GM12878 (cell line): ENCODE data around the gene FAF1. TPM values are rescaled to one million over a fixed set of nuclear protein-coding genes. Genes with fewer than 3 reads are reported as not detected.

Experiments
- ATAC-seq: fragments of 200-7000 bp; cut with Tn5 transposase; 3 replicates; pipeline ENCODE4 v1.9.1; 2020; ENCODE audit warnings: mild to moderate bottlenecking, moderate library complexity
- BruUV-seq: library from RNA; stranded (reverse); fragments of 400-500 nt; replicated peaks from 2 replicates; lab custom pipeline; 2021; lab: Mats Ljungman, UMichigan
- CTCF ChIA-PET: fragments of 300-600 bp; sonication (Branson Sonifier 250); formaldehyde crosslinking; extraction: SDS; loops from one replicate; lab custom pipeline; 2021; ENCODE audit warnings: inconsistent platforms; lab: Yijun Ruan, JAX
- POLR2A ChIA-PET: fragments of 350-600 bp; formaldehyde crosslinking; extraction: SDS; loops from one replicate; lab custom pipeline; 2021; ENCODE audit warnings: inconsistent platforms; lab: Charles Lee
- RAD21 ChIA-PET: fragments of 300-600 bp; sonication (Branson Sonifier 250); formaldehyde crosslinking; loops from one replicate; lab custom pipeline; 2023; ENCODE audit warnings: antibody characterized with exemption; ENCODE audit not compliant: unreplicated experiment; lab: Charles Lee
- SMC1A ChIA-PET: fragments of 300-600 bp; sonication (Branson Sonifier 250); formaldehyde crosslinking; loops from one replicate; lab custom pipeline; 2023; ENCODE audit not compliant: unreplicated experiment, uncharacterized antibody; lab: Charles Lee
- DNase-seq: peaks from one replicate; pipeline ENCODE4 v3.0.0-alpha.2; 2011; ENCODE audit warnings: low read depth, low spot score
- FAIRE-seq: peaks from 3 replicates; lab custom pipeline; 2011; peaks lifted over from hg19 to GRCh38; lab: Jason Lieb, UNC
- H2AFZ ChIP-seq: 2 replicates; pipeline ENCODE4 v1.6.0; 2011; ENCODE audit warnings: low read depth, low read length, control low read depth; ENCODE audit not compliant: control insufficient read depth
- H3K27ac ChIP-seq: 2 replicates; pipeline ENCODE4 v1.5.1; 2011; ENCODE audit warnings: control low read depth; ENCODE audit not compliant: control insufficient read depth, insufficient read depth
- H3K27me3 ChIP-seq, 2 experiments: replicated peaks in 1 of 2; 2 replicates each; pipeline versions ENCODE4 v1.6.0 to v1.6.1; 2011; ENCODE audit warnings: low read length in 1 of 2; ENCODE audit not compliant: control insufficient read depth in 2 of 2, insufficient read depth in 2 of 2
- H3K36me3 ChIP-seq, 2 experiments: 2 replicates each; pipeline ENCODE4 v1.5.1; 2011; ENCODE audit warnings: low read length in 1 of 2; ENCODE audit not compliant: control insufficient read depth in 2 of 2, insufficient read depth in 2 of 2
- H3K4me1 ChIP-seq: 2 replicates; pipeline ENCODE4 v1.6.1; 2011; ENCODE audit warnings: mild to moderate bottlenecking, low read length, moderate library complexity, mixed read lengths; ENCODE audit not compliant: control insufficient read depth, insufficient read depth
- H3K4me2 ChIP-seq: 2 replicates; pipeline ENCODE4 v1.6.0; 2011; ENCODE audit warnings: control low read depth; ENCODE audit not compliant: control insufficient read depth, insufficient read depth
- H3K4me3 ChIP-seq: fragments of 200-600 bp; sonication (generic); 2 replicates; pipeline ENCODE4 v1.5.1; 2016
- H3K79me2 ChIP-seq: 2 replicates; pipeline ENCODE4 v1.6.0; 2011; ENCODE audit warnings: low read length; ENCODE audit not compliant: control insufficient read depth, insufficient read depth
- H3K9ac ChIP-seq: 2 replicates; pipeline ENCODE4 v1.8.0; 2011; ENCODE audit warnings: low read length, control low read depth, mixed read lengths; ENCODE audit not compliant: control insufficient read depth, insufficient read depth
- H3K9me3 ChIP-seq: replicated peaks from 3 replicates; pipeline ENCODE4 v1.5.1; 2011; ENCODE audit warnings: mild to moderate bottlenecking, low read length; ENCODE audit not compliant: control insufficient read depth, insufficient read depth
- H4K20me1 ChIP-seq: 2 replicates; pipeline ENCODE4 v1.6.0; 2011; ENCODE audit not compliant: control insufficient read depth, insufficient read depth
- BMI1 ChIP-seq: fragments of 450-650 bp; IDR thresholded peaks from 2 replicates; pipeline ENCODE4 v1.6.1; 2016; ENCODE audit warnings: mild to moderate bottlenecking, moderate library complexity, borderline replicate concordance
- ELK1 ChIP-seq: IDR thresholded peaks from 2 replicates; pipeline ENCODE4 v1.6.1; 2012; ENCODE audit warnings: low read depth, low read length, improper control_type of control experiment
- KAT2A ChIP-seq: conservative IDR thresholded peaks from 2 replicates; pipeline ENCODE4 v1.6.1; 2011; ENCODE audit warnings: low read depth, low read length; ENCODE audit not compliant: control insufficient read depth
- MTA2 ChIP-seq: fragments of 450-650 bp; IDR thresholded peaks from 2 replicates; pipeline ENCODE4 v1.6.1; 2016; ENCODE audit warnings: low read depth, mild to moderate bottlenecking, moderate library complexity
- NFIC ChIP-seq: IDR thresholded peaks from 2 replicates; pipeline ENCODE4 v1.6.1; 2012; ENCODE audit warnings: low read depth, mild to moderate bottlenecking, inconsistent platforms, low read length, moderate library complexity
- PAX8 ChIP-seq: fragments of 450-650 bp; IDR thresholded peaks from 2 replicates; pipeline ENCODE4 v1.6.1; 2017; ENCODE audit warnings: mild to moderate bottlenecking, moderate library complexity
- RB1 ChIP-seq: fragments of 450-650 bp; formaldehyde crosslinking; IDR thresholded peaks from 2 replicates; pipeline ENCODE4 v1.6.1; 2017; ENCODE audit warnings: mild to moderate bottlenecking, borderline replicate concordance
- RCOR1 ChIP-seq: conservative IDR thresholded peaks from 2 replicates; pipeline ENCODE4 v1.6.1; 2012; ENCODE audit warnings: low read depth, low read length, improper control_type of control experiment
- SIX5 ChIP-seq: IDR thresholded peaks from 2 replicates; pipeline ENCODE4 v1.6.1; 2011; ENCODE audit warnings: mild to moderate bottlenecking, low read depth, low read length, moderate library complexity; ENCODE audit not compliant: severe bottlenecking
- SKIL ChIP-seq: fragments of 450-650 bp; IDR thresholded peaks from 2 replicates; pipeline ENCODE4 v1.6.1; 2017; ENCODE audit warnings: mild to moderate bottlenecking, low read depth, inconsistent platforms; ENCODE audit not compliant: poor library complexity, severe bottlenecking
- SUPT20H ChIP-seq: IDR thresholded peaks from 2 replicates; pipeline ENCODE4 v1.6.1; 2011; ENCODE audit warnings: low read depth, mild to moderate bottlenecking, low read length, moderate library complexity, borderline replicate concordance; ENCODE audit not compliant: control insufficient read depth
- TCF12 ChIP-seq: IDR thresholded peaks from 2 replicates; pipeline ENCODE4 v1.6.1; 2011; ENCODE audit warnings: low read depth, mild to moderate bottlenecking, low read length
- USF1 ChIP-seq: IDR thresholded peaks from 2 replicates; pipeline ENCODE4 v1.6.1; 2011; ENCODE audit warnings: borderline replicate concordance, low read depth, mild to moderate bottlenecking, moderate library complexity, mixed read lengths, low read length; ENCODE audit not compliant: insufficient read depth; ENCODE audit errors: extremely low read length
- YY1 ChIP-seq: IDR thresholded peaks from 2 replicates; pipeline ENCODE4 v1.6.1; 2011; ENCODE audit warnings: low read depth, mild to moderate bottlenecking, low read length
- WGBS: methylation state at CpG from one replicate; pipeline ENCODE4 v1.1.6; 2016; ENCODE audit warnings: low lambda C conversion rate; ENCODE audit not compliant: insufficient replicate concordance, insufficient coverage; ENCODE audit errors: missing lambda C conversion rate; 5-methylcytosine and 5-hydroxymethylcytosine counted together
- in situ Hi-C: fragments of 300-500 bp; cut with MboI; formaldehyde crosslinking; loops from 9 replicates; pipeline ENCODE4 v1.14.3; 2018; ENCODE audit warnings: mixed read lengths
- intact Hi-C: fragments of 100-400 bp; cut with micrococcal nuclease; formaldehyde crosslinking; loops from one replicate; pipeline ENCODE4 v1.14.2; 2022; ENCODE audit not compliant: unreplicated experiment
- polyA plus RNA-seq, 11 experiments: library from polyadenylated mRNA; depleted of rRNA in 4 of 11; unstranded in 6 of 11; stranded (reverse) in 5 of 11; fragments of >200 nt; fragmentation: Nextera tagmentation in 4 of 11; fragmentation: Illumina TruSeq in 1 of 11; extraction: Ambion mirVana in 4 of 11; extraction: Trizol in 1 of 11; gene quantifications; 1 replicate in 1 of 11; 2 replicates in 10 of 11; pipeline versions ENCODE4 v1.2.1 to v1.2.3, GENCODE V29; 2011 to 2016; ENCODE audit warnings: inconsistent platforms in 2 of 11, missing spikeins in 2 of 11, low read depth in 1 of 11
- total RNA-seq, 4 experiments: library from RNA; depleted of rRNA in 3 of 4; stranded (reverse); fragments of >200 nt in 3 of 4; fragmentation: Illumina TruSeq in 1 of 4; extraction: Trizol in 1 of 4; gene quantifications; 2 replicates each; pipeline versions ENCODE4 v1.2.1 to v1.2.3, GENCODE V29; 2013 to 2021

The FAF1 gene
- total and polyA plus RNA-seq, 10 of the 15 experiments (the other 5 are each of a cell fraction or from before 2014, with no cell fraction given), result 8.6 to 54.5 (median 23.7) TPM

DNA sequence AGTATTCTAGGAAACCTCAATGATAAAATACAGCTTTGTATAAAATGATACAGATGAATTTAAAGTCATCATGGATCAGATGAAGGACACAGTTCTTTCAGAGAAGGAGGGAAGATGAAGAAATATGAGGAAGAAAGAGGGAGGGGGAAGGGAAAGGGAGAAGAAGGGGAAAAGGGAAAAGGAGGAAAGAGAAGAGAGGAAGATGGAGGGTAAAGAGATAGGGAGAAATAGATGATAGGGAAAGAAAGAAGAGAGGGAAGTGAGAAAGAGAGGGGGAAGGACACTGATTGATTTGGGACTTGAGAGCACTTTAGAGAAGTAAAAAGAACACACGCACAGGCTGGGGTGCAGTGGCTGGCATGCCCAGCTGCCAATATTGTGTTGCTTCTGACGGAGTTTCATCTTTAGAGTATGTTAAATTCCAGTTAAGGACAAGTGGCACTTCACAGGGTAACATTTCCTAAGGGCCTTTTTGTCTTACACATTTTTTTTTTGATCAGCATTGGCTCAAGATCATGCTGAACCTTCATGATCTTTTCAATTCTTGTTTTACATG, 300.9 kb downstream of the FAF1 start:
- no TSS peak for BruUV-seq
- Histone ChIP-seq H3K9ac (no peak overlapping the region), H3K4me1 (no peaks in the 10 kb centered on the region), H3K9me3 (no peaks in the 10 kb centered on the region), H3K27ac (no peak overlapping the region), H3K27me3 (no peaks in the 10 kb centered on the region), H3K4me3 (no peak overlapping the region), H3K4me2 (no peak overlapping the region), H2AFZ (no peak overlapping the region), H4K20me1 (no peaks in the 10 kb centered on the region), H3K79me2 (no peaks in the 10 kb centered on the region), H3K36me3 (peaks cover 0 to 2% of the 10 kb centered on the region in 2 experiments; a peak in 2 of 4 replicates)
- POLR2A ChIA-PET, result no interaction called here
- intact Hi-C loops (no loop called here), in situ Hi-C loops (no loop called here)
- RAD21 ChIA-PET, result no interaction called here
- CTCF ChIA-PET, result interaction anchor here (0.6 kb wide), 1 partner anchor 36 kb away, joined by 3 read pairs; no protein-coding TSS in a partner anchor
- FAIRE-seq (no peak), ATAC-seq (no peak), DNase-seq (no peak)
- SMC1A ChIA-PET, result no interaction called here
- WGBS, result 88% methylated on average over 2 of the region's 2 CpGs
- TF ChIP-seq SKIL (no peak), KAT2A (no peak), SIX5 (no peak), RCOR1 (no peak), RB1 (no peak), PAX8 (no peak), MTA2 (no peak), YY1 (no peak), USF1 (no peak), TCF12 (no peak), BMI1 (no peak), NFIC (no peak), SUPT20H (no peak), ELK1 (no peak)
